Dendritic cell treated with granulocyte-macrophage colony-stimulating factor and Interleukin-4, amounts not matched to agents 40 ng/mL and 50 ng/mL, for 4 days (primary cell): ENCODE data around the gene FBXO33.
A peak's percentile ranks its signal among the peaks of the same experiment; 100 is the strongest.

Experiments used
- H3K27ac Mint-ChIP-seq: one replicate; pipeline ENCODE4 v1.8.0; 2022; ENCODE audit warnings: mild to moderate bottlenecking, mixed read lengths
- H3K27me3 Mint-ChIP-seq: one replicate; pipeline ENCODE4 v1.8.0; 2022; ENCODE audit warnings: mild to moderate bottlenecking, mixed read lengths
- H3K36me3 Mint-ChIP-seq: one replicate; pipeline ENCODE4 v1.8.0; 2022; ENCODE audit warnings: low read depth, mixed read lengths
- H3K4me1 Mint-ChIP-seq: one replicate; pipeline ENCODE4 v1.8.0; 2022; ENCODE audit warnings: low read depth, mixed read lengths
- H3K4me3 Mint-ChIP-seq: one replicate; pipeline ENCODE4 v1.8.0; 2022; ENCODE audit warnings: mild to moderate bottlenecking, moderate library complexity, mixed read lengths
- H3K9me3 Mint-ChIP-seq: one replicate; pipeline ENCODE4 v1.8.0; 2022; ENCODE audit warnings: mixed read lengths
- intact Hi-C: fragments of 100-400 bp; cut with micrococcal nuclease; formaldehyde crosslinking; loops from one replicate; pipeline ENCODE4 v1.15.0; 2022

FBXO33 gene

GRCh38 chr14:39442293-39442692 is 10.1 kb upstream of the FBXO33 start:
- Mint-ChIP-seq H3K36me3 (no peaks in the 10 kb centered on the region), H3K9me3 (peaks cover 16% of the 10 kb centered on the region), H3K4me3 (no peak overlapping the region), H3K27ac (no peak overlapping the region), H3K4me1 (no peaks in the 10 kb centered on the region), H3K27me3 (no peaks in the 10 kb centered on the region)
- intact Hi-C loops: no loop called here

GRCh38 chr14:39441805-39442204 is 9.6 kb upstream of the FBXO33 start:
- Mint-ChIP-seq H3K9me3 (peaks cover 16% of the 10 kb centered on the region), H3K4me3 (no peak overlapping the region)

GRCh38 chr14:39440975-39441374 is 8.7 kb upstream of the FBXO33 start:
- Mint-ChIP-seq H3K36me3 (no peaks in the 10 kb centered on the region), H3K27me3 (no peaks in the 10 kb centered on the region), H3K4me1 (no peaks in the 10 kb centered on the region), H3K27ac (no peak overlapping the region), H3K4me3 (no peak overlapping the region), H3K9me3 (peaks cover 16% of the 10 kb centered on the region)
- intact Hi-C loops: no loop called here

More at GRCh38 chr14:39441805-39442204, 9.6 kb upstream of the FBXO33 start:
- Mint-ChIP-seq H3K36me3 (no peaks in the 10 kb centered on the region), H3K27ac (no peak overlapping the region), H3K27me3 (no peaks in the 10 kb centered on the region), H3K4me1 (no peaks in the 10 kb centered on the region)
- intact Hi-C loops: no loop called here

DNA sequence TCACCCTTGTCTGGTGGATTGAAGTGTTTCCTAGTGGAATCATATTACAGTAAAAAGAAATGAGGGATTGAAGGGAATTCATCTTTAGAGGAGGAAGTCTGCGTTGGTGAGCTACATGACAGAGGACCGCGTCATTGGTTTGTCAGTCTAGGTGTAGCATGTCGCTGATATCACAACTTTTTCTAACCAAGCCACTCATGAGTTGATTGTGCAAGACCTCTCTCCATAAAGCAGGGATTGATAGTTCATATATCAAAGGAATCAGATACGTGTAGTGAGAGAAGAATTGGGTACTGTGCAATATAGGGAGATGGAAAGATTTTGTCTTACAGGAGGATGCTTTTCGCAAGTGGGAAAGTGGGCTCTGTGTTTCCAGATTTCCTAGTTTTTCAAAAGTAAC is 3.0 kb upstream of the FBXO33 start:
- intact Hi-C loops: no loop called here
- Mint-ChIP-seq H3K36me3 (peaks cover 16% of the 10 kb centered on the region), H3K9me3 (no peaks in the 10 kb centered on the region), H3K27me3 (no peaks in the 10 kb centered on the region), H3K4me3 (no peak overlapping the region), H3K4me1 (peaks cover 17% of the 10 kb centered on the region), H3K27ac (no peak overlapping the region)

GRCh38 chr14:39434401-39434800 is 2.2 kb upstream of the FBXO33 start:
- no peaks in the 10 kb centered on the region for H3K27me3 Mint-ChIP-seq
- H3K4me1 Mint-ChIP-seq: peaks cover 25% of the 10 kb centered on the region
- H3K9me3 Mint-ChIP-seq: no peaks in the 10 kb centered on the region
- no peak overlapping the region for H3K4me3 Mint-ChIP-seq
- no peak overlapping the region for H3K27ac Mint-ChIP-seq
- peaks cover 16% of the 10 kb centered on the region for H3K36me3 Mint-ChIP-seq
- intact Hi-C loops: loop anchor here (5.0 kb wide), 1 partner anchor 332 kb away; the partner anchor contains the start of gene SEC23A

- peak overlapping the region; percentile 98 for H3K27ac Mint-ChIP-seq
- peak overlapping the region; percentile 78 for H3K4me3 Mint-ChIP-seq
- H3K36me3 Mint-ChIP-seq: peaks cover 16% of the 10 kb centered on the region
- intact Hi-C loops: loop anchor here (5.0 kb wide), 1 partner anchor 331 kb away; the partner anchor contains the start of gene SEC23A
- no peaks in the 10 kb centered on the region for H3K27me3 Mint-ChIP-seq
- H3K4me1 Mint-ChIP-seq: peaks cover 29% of the 10 kb centered on the region
- H3K9me3 Mint-ChIP-seq: no peaks in the 10 kb centered on the region
Measured at GRCh38 chr14:39433452-39433813, 1.2 kb upstream of the FBXO33 start.

DNA sequence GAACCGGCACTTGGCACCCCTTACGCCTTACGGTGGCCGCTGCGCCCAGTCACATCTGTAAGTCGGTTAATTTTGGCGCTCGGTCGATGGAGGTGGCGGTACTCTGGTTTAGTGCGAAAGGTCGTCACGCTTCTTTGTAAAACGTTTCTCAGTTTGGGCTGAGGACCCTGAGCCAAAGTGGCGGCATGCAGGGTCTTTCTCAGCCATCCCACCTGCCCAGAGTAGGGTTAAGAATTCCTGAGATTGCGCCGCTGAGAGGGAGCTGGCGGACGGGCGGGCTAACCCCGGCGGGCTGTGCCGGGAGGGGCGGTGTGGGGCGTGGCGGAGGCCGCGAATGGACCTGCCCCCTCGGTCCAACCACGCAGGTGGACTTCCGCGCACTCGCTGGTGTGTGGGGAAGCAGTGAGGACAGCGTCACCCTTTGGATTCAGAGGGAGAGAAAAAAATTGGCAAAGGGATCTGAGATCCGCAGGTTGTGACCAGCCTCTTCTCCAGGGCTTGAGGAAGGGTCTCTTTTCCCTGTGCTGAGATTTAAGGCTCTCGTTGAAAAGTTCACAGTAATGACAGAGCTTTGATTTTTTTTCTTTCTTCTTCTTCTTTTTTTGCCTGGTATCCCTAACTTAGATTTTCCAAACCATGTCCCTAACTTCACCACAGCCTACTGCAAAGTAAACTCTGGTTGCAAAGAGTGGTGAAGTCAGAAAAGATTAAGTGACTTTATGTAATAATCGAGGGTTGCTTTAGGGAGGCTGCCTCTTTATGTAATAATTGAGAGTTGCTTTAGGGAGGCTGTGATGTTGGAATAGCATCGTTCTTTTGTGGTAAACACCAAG is 602 bp upstream of the FBXO33 start:
- Mint-ChIP-seq H3K27me3 (no peaks in the 10 kb centered on the region), H3K36me3 (peaks cover 16% of the 10 kb centered on the region), H3K9me3 (no peaks in the 10 kb centered on the region), H3K4me3 (peak overlapping the region; percentile 78), H3K27ac (peak overlapping the region; percentile 98), H3K4me1 (peaks cover 32% of the 10 kb centered on the region)
- intact Hi-C loops: loop anchor here (1.0 to 5.0 kb wide), 4 partner anchors 166 to 331 kb away; partner anchors contain the start of genes PNN, SEC23A and TRAPPC6B

- intact Hi-C loops: loop anchor here (1.0 to 5.0 kb wide), 4 partner anchors 164 to 329 kb away; partner anchors contain the start of genes PNN, SEC23A and TRAPPC6B
- H3K27ac Mint-ChIP-seq: peak overlapping the region; percentile 98
- no peaks in the 10 kb centered on the region for H3K9me3 Mint-ChIP-seq
- H3K36me3 Mint-ChIP-seq: peaks cover 16% of the 10 kb centered on the region
- H3K4me1 Mint-ChIP-seq: peaks cover 39% of the 10 kb centered on the region
- peak overlapping the region; percentile 86 for H3K4me3 Mint-ChIP-seq
- no peaks in the 10 kb centered on the region for H3K27me3 Mint-ChIP-seq
Measured at GRCh38 chr14:39431416-39432178, 636 bp downstream of the FBXO33 start.

GRCh38 chr14:39430762-39431415 is 1.3 kb downstream of the FBXO33 start:
- Mint-ChIP-seq H3K9me3 (no peaks in the 10 kb centered on the region), H3K27ac (peak overlapping the region; percentile 98), H3K36me3 (peaks cover 16% of the 10 kb centered on the region), H3K4me3 (peak overlapping the region; percentile 86), H3K27me3 (no peaks in the 10 kb centered on the region), H3K4me1 (peaks cover 45% of the 10 kb centered on the region)
- intact Hi-C loops: loop anchor here (5.0 kb wide), 1 partner anchor 329 kb away; the partner anchor contains the start of gene SEC23A

DNA sequence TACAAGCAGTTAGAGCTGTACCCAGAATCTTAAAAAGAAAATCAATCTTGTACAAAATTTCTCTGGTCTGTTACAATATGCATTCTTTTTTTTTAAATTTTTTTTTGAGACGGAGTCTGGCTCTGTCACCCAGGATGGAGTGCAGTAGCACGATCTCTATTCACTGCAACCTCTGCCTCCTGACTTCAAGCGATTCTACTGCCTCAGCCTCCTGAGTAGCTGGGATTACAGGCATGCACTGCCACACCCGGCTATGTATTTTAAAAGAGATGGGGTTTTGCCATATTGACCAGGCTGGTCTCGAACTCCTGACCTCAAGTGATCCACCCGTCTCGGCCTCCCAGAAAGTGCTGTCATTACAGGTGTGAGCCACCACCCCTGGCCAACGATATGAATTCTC is 4.1 kb downstream of the FBXO33 start:
- intact Hi-C loops: no loop called here
- H3K4me1 Mint-ChIP-seq: peaks cover 49% of the 10 kb centered on the region

GRCh38 chr14:39426605-39427004 is 5.6 kb downstream of the FBXO33 start:
- Mint-ChIP-seq H3K36me3 (peaks cover 8% of the 10 kb centered on the region), H3K9me3 (no peaks in the 10 kb centered on the region), H3K4me3 (no peak overlapping the region), H3K27me3 (no peaks in the 10 kb centered on the region), H3K4me1 (peaks cover 53% of the 10 kb centered on the region), H3K27ac (no peak overlapping the region)
- intact Hi-C loops: no loop called here

More for the DNA sequence above, 4.1 kb downstream of the FBXO33 start:
- no peaks in the 10 kb centered on the region for H3K9me3 Mint-ChIP-seq
- H3K27ac Mint-ChIP-seq: no peak overlapping the region
- peaks cover 16% of the 10 kb centered on the region for H3K36me3 Mint-ChIP-seq
- H3K4me3 Mint-ChIP-seq: no peak overlapping the region
- H3K27me3 Mint-ChIP-seq: no peaks in the 10 kb centered on the region

GRCh38 chr14:39425947-39426346 is 6.3 kb downstream of the FBXO33 start:
- peaks cover 49% of the 10 kb centered on the region for H3K4me1 Mint-ChIP-seq
- H3K9me3 Mint-ChIP-seq: no peaks in the 10 kb centered on the region
- no peak overlapping the region for H3K27ac Mint-ChIP-seq
- H3K4me3 Mint-ChIP-seq: no peak overlapping the region
- intact Hi-C loops: no loop called here
- H3K36me3 Mint-ChIP-seq: peaks cover 6% of the 10 kb centered on the region
- no peaks in the 10 kb centered on the region for H3K27me3 Mint-ChIP-seq

DNA sequence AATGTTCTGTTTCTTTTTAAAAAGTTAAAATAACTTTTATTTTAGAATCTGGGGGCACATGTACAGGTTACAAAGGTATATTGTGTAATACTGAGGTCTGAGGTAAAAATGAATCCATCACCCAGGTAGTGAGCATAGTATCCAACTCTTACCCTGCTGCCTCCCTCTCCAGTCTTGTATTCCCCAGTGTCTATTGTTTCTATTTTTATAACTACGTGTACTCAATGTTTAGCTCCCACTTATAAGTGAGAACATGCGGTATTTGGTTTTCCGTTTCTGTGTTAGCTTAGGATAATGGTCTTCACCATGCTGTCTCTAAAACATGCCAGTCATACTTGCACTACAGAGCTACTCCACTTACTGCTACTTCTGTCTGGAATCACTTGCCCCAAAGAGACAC is 8.4 kb downstream of the FBXO33 start:
- intact Hi-C loops: no loop called here
- H3K27ac Mint-ChIP-seq: no peak overlapping the region
- peaks cover 13% of the 10 kb centered on the region for H3K36me3 Mint-ChIP-seq
- no peaks in the 10 kb centered on the region for H3K9me3 Mint-ChIP-seq
- H3K27me3 Mint-ChIP-seq: no peaks in the 10 kb centered on the region
- H3K4me1 Mint-ChIP-seq: peaks cover 32% of the 10 kb centered on the region
- no peak overlapping the region for H3K4me3 Mint-ChIP-seq
